ENCODE results near the gene BIN2. TPM values are rescaled to one million over a fixed set of nuclear protein-coding genes. Genes with fewer than 3 reads are reported as not detected.
"Not testable (repeated sequence)": the region's sequence is repeated elsewhere in the genome, so short reads cannot be mapped to it uniquely, and the experiment has no call there.

BIN2 gene
- total RNA-seq, 4 donors from 2014 or later = 0.68 to 1.9 (median 1.3) TPM

DNA sequence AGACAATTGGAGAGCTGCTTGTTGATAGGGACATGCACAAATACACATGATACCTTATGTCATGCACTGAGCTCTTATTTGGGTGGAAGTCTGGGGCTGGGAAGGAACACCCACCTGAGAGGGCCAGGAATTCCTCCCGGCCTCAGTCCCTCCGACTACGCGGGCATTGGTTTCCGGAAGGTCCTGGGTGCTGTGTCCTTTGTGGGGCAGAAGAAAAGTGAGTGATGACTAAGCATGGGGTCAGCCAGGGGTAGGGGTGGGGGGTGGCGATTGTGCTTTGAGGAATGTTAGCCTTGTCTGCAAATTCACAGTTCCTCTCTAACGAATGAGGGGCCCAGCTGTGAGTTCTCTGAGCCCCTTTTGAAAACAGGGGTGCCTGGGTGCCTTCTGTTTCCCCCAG lies 21.7 kb upstream of the BIN2 start:
- TF ChIP-seq POLR2AphosphoS5 (IDR thresholded peaks at IDR 0.05) (no peak), POLR2A (IDR thresholded peaks at IDR 0.05) (no peak), EP300 (IDR thresholded peaks at IDR 0.05) (no peak)
- TF ChIP-seq, protein P1, sequence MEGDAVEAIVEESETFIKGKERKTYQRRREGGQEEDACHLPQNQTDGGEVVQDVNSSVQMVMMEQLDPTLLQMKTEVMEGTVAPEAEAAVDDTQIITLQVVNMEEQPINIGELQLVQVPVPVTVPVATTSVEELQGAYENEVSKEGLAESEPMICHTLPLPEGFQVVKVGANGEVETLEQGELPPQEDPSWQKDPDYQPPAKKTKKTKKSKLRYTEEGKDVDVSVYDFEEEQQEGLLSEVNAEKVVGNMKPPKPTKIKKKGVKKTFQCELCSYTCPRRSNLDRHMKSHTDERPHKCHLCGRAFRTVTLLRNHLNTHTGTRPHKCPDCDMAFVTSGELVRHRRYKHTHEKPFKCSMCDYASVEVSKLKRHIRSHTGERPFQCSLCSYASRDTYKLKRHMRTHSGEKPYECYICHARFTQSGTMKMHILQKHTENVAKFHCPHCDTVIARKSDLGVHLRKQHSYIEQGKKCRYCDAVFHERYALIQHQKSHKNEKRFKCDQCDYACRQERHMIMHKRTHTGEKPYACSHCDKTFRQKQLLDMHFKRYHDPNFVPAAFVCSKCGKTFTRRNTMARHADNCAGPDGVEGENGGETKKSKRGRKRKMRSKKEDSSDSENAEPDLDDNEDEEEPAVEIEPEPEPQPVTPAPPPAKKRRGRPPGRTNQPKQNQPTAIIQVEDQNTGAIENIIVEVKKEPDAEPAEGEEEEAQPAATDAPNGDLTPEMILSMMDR (IDR thresholded peaks at IDR 0.05) = no peak
- WGBS = 72% methylated on average over 7 of the region's 7 CpGs
- H3K27ac ChIP-seq = no peak overlapping the region
- no peak for DNase-seq (ENCODE audit: low spot score in 2 of 2)
- peaks cover 11% of the 10 kb centered on the region for H3K4me1 ChIP-seq
- H3K9me3 ChIP-seq = no peaks in the 10 kb centered on the region
- H3K4me3 ChIP-seq = no peak overlapping the region
- H3K36me3 ChIP-seq = no peaks in the 10 kb centered on the region
- no peaks in the 10 kb centered on the region for H3K27me3 ChIP-seq

DNA sequence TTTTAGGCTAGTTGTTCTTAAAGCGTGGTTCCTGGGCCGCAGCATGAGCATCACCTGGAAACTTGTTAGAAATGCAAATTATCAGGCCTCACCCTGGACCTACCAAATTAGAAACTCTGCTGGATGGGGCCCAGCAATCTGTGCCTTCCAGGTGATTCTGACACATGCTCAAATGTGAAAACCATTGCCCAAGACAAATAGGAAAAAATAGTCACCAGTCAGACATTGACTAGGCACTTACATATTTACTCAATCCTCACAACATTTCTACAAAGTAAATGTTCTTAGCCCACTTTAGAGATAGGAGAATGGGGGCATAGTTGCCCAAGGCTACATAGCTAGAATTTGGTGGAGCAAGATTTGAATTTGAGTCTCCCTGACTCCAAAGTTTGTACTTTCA lies 19.2 kb upstream of the BIN2 start:
- TF ChIP-seq POLR2A (IDR thresholded peaks at IDR 0.05) = no peak
- no peak for TF ChIP-seq EP300 (IDR thresholded peaks at IDR 0.05)
- TF ChIP-seq, protein P1 (IDR thresholded peaks at IDR 0.05) = no peak
- no peak for TF ChIP-seq POLR2AphosphoS5 (IDR thresholded peaks at IDR 0.05)
- Histone ChIP-seq H3K27ac (no peak overlapping the region), H3K9me3 (no peaks in the 10 kb centered on the region), H3K4me3 (no peak overlapping the region), H3K36me3 (no peaks in the 10 kb centered on the region), H3K4me1 (peaks cover 11% of the 10 kb centered on the region), H3K27me3 (no peaks in the 10 kb centered on the region)
- DNase-seq (ENCODE audit: low spot score in 2 of 2) = no peak
- WGBS = 69% methylated on average over 2 of the region's 2 CpGs

DNA sequence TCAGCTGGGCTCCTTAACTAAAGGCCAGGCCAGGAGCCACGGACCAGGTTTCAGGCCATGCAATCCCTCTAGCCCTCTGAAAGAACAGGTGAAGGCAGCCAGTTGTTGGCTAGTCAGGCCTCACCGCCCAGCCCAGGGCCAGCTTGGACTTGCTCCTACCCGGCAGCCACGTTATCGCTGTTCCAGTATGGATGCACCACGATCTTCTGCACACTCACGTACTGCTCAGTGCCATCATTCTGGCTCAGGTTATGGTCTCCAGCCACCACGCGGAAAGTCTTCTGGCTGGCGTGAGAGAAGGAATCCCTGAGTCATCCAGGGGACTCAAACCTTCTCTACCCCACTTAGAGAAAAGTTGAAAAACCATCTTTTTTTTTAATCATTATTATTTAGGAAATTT lies 18.4 kb upstream of the BIN2 start:
- Histone ChIP-seq H3K36me3 (no peaks in the 10 kb centered on the region), H3K27me3 (no peaks in the 10 kb centered on the region), H3K27ac (no peak overlapping the region), H3K4me3 (no peak overlapping the region), H3K4me1 (peaks cover 11% of the 10 kb centered on the region), H3K9me3 (no peaks in the 10 kb centered on the region)
- no peak for TF ChIP-seq POLR2A (IDR thresholded peaks at IDR 0.05)
- TF ChIP-seq, protein P1 (IDR thresholded peaks at IDR 0.05) = no peak
- TF ChIP-seq EP300 (IDR thresholded peaks at IDR 0.05) = no peak
- TF ChIP-seq POLR2AphosphoS5 (IDR thresholded peaks at IDR 0.05) = no peak
- DNase-seq (ENCODE audit: low spot score in 2 of 2) = no peak
- WGBS = 72% methylated on average over 10 of the region's 10 CpGs

DNA sequence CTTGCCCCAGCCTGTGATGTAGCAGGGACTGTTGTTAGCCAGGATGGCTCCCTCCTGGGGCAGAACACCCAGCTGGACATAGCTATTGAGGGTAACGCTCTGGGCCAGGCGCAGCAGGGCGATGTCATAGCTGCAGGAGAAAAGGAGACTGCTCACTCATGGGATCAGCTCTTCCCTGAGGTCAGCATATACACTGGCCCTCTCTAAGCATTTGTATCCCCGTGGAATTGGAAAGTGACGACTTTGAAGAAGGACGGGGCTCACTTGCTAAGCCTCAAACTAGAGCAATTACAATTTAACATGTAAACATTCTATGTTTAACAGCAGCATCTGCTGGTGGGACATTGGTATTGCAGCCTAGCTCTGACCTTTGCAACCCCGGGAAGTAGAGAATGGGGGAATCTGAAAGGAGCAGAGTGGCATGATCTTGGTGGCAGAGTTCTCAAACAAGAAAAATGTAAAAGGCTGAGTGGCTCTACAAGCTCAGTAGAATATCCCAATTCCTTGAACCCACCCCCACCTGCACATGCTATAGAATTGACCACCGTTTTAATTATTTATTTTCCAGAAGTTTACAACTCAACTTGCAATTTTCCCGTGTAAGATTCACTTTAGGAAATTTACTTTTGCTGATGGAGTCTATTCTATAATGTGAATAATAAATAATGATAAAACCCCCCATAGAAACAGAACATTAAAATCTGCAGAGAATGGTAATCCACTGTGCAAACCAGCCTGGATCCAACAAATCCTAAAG lies 17.5 kb upstream of the BIN2 start:
- Histone ChIP-seq H3K4me3 (no peak overlapping the region), H3K27ac (no peak overlapping the region), H3K9me3 (no peaks in the 10 kb centered on the region), H3K4me1 (peaks cover 11% of the 10 kb centered on the region), H3K27me3 (no peaks in the 10 kb centered on the region), H3K36me3 (no peaks in the 10 kb centered on the region)
- 39% methylated on average over 9 of the region's 9 CpGs for WGBS
- DNase-seq (ENCODE audit: low spot score in 2 of 2) = peak in 1 of 2 donors; percentile 72
- TF ChIP-seq, protein P1 (IDR thresholded peaks at IDR 0.05) = peak; percentile 95 to 98
- TF ChIP-seq POLR2AphosphoS5 (IDR thresholded peaks at IDR 0.05) = no peak

DNA sequence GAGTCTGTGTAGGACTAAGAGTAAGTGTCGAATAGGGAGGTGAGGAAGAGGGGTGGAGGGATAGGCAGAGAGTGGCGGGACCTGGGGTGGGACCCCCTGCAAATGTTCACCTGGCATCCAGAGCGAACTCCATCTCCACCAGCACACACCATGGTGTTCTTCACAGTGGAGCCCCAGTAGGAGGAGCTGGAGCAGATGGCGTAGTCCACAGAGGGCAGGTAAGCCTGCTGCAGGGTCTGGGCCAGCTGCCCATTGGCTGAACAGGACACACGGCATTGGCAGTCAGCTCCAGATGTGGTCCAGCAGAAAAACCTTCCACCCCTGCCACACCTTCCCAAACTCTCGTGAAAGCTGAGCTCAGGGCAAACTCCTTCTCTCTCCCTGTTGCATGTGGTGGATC lies 15.8 kb upstream of the BIN2 start:
- Histone ChIP-seq H3K4me1 (peaks cover 11% of the 10 kb centered on the region), H3K4me3 (no peak overlapping the region), H3K27ac (no peak overlapping the region), H3K36me3 (no peaks in the 10 kb centered on the region), H3K9me3 (no peaks in the 10 kb centered on the region), H3K27me3 (no peaks in the 10 kb centered on the region)
- WGBS = 61% methylated on average over 6 of the region's 6 CpGs
- DNase-seq (ENCODE audit: low spot score in 2 of 2) = no peak
- TF ChIP-seq, protein P1 (IDR thresholded peaks at IDR 0.05) = no peak
- no peak for TF ChIP-seq POLR2AphosphoS5 (IDR thresholded peaks at IDR 0.05)
- no peak for TF ChIP-seq POLR2A (IDR thresholded peaks at IDR 0.05)
- no peak for TF ChIP-seq EP300 (IDR thresholded peaks at IDR 0.05)

DNA sequence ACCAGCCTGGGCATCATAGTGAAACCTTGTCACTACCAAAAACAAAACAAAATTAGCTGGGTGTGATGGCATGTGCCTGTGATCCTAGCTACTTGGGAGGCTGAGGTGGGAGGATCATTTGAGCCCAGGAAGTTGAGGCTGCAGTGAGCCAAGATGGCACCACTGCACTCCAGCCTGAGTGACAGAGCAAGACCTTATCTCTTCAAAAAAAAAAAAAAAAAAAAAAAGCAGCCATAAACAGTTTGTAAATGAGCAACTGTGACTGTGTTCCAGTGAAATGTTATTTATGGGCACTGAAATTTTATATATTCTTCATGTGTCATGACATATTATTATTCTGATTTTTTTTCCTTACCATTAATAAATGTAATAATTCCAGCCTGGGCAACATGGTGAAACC lies 13.4 kb upstream of the BIN2 start:
- H3K4me3 ChIP-seq; H3K27ac ChIP-seq; H3K36me3 ChIP-seq; H3K4me1 ChIP-seq; H3K9me3 ChIP-seq; DNase-seq (ENCODE audit: low spot score in 2 of 2); H3K27me3 ChIP-seq: not testable (repeated sequence)
